ENCODE results near the gene RGR. TPM values are rescaled to one million over a fixed set of nuclear protein-coding genes. Genes with fewer than 3 reads are reported as not detected.

The RGR gene
- total and polyA plus RNA-seq, 2 experiments from 2014 or later, result not detected

DNA sequence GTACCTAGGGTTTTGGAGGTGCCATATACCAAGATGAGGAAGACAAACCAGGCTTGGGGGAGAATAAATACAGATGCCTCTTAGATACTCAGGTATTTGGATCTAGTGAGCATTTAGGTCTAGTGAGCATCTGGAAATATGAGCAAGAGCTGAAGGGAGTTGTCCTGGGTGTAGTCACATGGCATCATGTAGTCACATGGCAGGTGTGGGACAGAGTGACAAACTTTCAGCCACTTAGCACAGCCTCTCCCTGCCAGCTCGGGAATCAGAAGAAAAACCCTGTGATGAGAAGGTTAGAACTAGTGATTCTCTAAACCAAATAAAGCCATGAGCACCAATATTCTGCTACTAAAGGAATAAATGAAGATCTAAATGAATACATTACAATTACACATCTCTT is 24.3 kb downstream of the RGR start:
- Histone ChIP-seq H3K4me1 (ENCODE audit: insufficient read depth) (peaks cover 3% of the 10 kb centered on the region; the same call in 1 of the 2 replicates), H3K27me3 (ENCODE audit: insufficient read depth) (no peaks in the 10 kb centered on the region), H4K20me1 (replicated peaks; ENCODE audit: insufficient read depth) (no peaks in the 10 kb centered on the region), H3K4me3 (no peak overlapping the region), H3K36me3 (ENCODE audit: insufficient read depth) (no peaks in the 10 kb centered on the region), H3K4me2 (no peak overlapping the region), H3K9me2 (ENCODE audit: insufficient read depth) (no peaks in the 10 kb centered on the region), H2AFZ (no peak overlapping the region), H3K79me2 (replicated peaks; ENCODE audit: insufficient read depth) (no peaks in the 10 kb centered on the region), H3F3A (replicated peaks; ENCODE audit: low read depth) (no peaks in the 10 kb centered on the region), H3K27ac (ENCODE audit: low read depth) (no peak overlapping the region)
- Mint-ChIP-seq H3K27ac (no peak overlapping the region), H3K27me3 (ENCODE audit: insufficient read depth, low read depth, poor library complexity) (peaks cover 3% of the 10 kb centered on the region), H3K36me3 (ENCODE audit: low read depth) (no peaks in the 10 kb centered on the region), H3K4me3 (no peak overlapping the region), H3K9me3 (no peaks in the 10 kb centered on the region; the same call in 2 of the 3 replicates), H3K4me1 (peaks cover 9% of the 10 kb centered on the region)
- no peak for TF ChIP-seq POLR2AphosphoS5 (IDR thresholded peaks at IDR 0.05; ENCODE audit: low read depth)
- TF ChIP-seq JUNB (IDR thresholded peaks at IDR 0.05; ENCODE audit: unreplicated experiment), result no peak
- TF ChIP-seq, protein P1, sequence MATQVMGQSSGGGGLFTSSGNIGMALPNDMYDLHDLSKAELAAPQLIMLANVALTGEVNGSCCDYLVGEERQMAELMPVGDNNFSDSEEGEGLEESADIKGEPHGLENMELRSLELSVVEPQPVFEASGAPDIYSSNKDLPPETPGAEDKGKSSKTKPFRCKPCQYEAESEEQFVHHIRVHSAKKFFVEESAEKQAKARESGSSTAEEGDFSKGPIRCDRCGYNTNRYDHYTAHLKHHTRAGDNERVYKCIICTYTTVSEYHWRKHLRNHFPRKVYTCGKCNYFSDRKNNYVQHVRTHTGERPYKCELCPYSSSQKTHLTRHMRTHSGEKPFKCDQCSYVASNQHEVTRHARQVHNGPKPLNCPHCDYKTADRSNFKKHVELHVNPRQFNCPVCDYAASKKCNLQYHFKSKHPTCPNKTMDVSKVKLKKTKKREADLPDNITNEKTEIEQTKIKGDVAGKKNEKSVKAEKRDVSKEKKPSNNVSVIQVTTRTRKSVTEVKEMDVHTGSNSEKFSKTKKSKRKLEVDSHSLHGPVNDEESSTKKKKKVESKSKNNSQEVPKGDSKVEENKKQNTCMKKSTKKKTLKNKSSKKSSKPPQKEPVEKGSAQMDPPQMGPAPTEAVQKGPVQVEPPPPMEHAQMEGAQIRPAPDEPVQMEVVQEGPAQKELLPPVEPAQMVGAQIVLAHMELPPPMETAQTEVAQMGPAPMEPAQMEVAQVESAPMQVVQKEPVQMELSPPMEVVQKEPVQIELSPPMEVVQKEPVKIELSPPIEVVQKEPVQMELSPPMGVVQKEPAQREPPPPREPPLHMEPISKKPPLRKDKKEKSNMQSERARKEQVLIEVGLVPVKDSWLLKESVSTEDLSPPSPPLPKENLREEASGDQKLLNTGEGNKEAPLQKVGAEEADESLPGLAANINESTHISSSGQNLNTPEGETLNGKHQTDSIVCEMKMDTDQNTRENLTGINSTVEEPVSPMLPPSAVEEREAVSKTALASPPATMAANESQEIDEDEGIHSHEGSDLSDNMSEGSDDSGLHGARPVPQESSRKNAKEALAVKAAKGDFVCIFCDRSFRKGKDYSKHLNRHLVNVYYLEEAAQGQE (IDR thresholded peaks at IDR 0.05; ENCODE audit: unreplicated experiment), result no peak
- TF ChIP-seq CREB1 (CRISPR knock-in tag; IDR thresholded peaks at IDR 0.05; ENCODE audit: low read depth), result no peak
- TF ChIP-seq EZH2 (IDR thresholded peaks at IDR 0.05; ENCODE audit: low read depth, unreplicated experiment), result no peak
- TF ChIP-seq ETS1 (IDR thresholded peaks at IDR 0.05), result no peak
- no peak for TF ChIP-seq EZH2phosphoT487 (IDR thresholded peaks at IDR 0.05; ENCODE audit: unreplicated experiment)
- TF ChIP-seq ZNF114 (CRISPR knock-in tag; IDR thresholded peaks at IDR 0.05), result no peak
- TF ChIP-seq, protein P2, sequence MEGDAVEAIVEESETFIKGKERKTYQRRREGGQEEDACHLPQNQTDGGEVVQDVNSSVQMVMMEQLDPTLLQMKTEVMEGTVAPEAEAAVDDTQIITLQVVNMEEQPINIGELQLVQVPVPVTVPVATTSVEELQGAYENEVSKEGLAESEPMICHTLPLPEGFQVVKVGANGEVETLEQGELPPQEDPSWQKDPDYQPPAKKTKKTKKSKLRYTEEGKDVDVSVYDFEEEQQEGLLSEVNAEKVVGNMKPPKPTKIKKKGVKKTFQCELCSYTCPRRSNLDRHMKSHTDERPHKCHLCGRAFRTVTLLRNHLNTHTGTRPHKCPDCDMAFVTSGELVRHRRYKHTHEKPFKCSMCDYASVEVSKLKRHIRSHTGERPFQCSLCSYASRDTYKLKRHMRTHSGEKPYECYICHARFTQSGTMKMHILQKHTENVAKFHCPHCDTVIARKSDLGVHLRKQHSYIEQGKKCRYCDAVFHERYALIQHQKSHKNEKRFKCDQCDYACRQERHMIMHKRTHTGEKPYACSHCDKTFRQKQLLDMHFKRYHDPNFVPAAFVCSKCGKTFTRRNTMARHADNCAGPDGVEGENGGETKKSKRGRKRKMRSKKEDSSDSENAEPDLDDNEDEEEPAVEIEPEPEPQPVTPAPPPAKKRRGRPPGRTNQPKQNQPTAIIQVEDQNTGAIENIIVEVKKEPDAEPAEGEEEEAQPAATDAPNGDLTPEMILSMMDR (conservative IDR thresholded peaks at IDR 0.05; ENCODE audit: low read depth in 2 of 2), result no peak
- no peak for TF ChIP-seq ZNF331 (CRISPR knock-in tag; IDR thresholded peaks at IDR 0.05; ENCODE audit: low read depth)
- TF ChIP-seq NANOG (IDR thresholded peaks at IDR 0.05; ENCODE audit: borderline replicate concordance), result no peak
- TF ChIP-seq STAT1 (IDR thresholded peaks at IDR 0.05; ENCODE audit: unreplicated experiment), result no peak
- DNase-seq (ENCODE audit: low spot score) (no peak), ATAC-seq (no peak)
